GM12878 (cell line): ENCODE data around the gene LMF1. TPM values are rescaled to one million over a fixed set of nuclear protein-coding genes. Genes with fewer than 3 reads are reported as not detected.

Experiments used
- ATAC-seq: fragments of 200-7000 bp; cut with Tn5 transposase; 3 replicates; pipeline ENCODE4 v1.9.1; 2020; ENCODE audit warnings: mild to moderate bottlenecking, moderate library complexity
- BruUV-seq: library from RNA; stranded (reverse); fragments of 400-500 nt; replicated peaks from 2 replicates; lab custom pipeline; 2021; lab: Mats Ljungman, UMichigan
- CTCF ChIA-PET: fragments of 300-600 bp; sonication (Branson Sonifier 250); formaldehyde crosslinking; extraction: SDS; loops from one replicate; lab custom pipeline; 2021; ENCODE audit warnings: inconsistent platforms; lab: Yijun Ruan, JAX
- POLR2A ChIA-PET: fragments of 350-600 bp; formaldehyde crosslinking; extraction: SDS; loops from one replicate; lab custom pipeline; 2021; ENCODE audit warnings: inconsistent platforms; lab: Charles Lee
- RAD21 ChIA-PET: fragments of 300-600 bp; sonication (Branson Sonifier 250); formaldehyde crosslinking; loops from one replicate; lab custom pipeline; 2023; ENCODE audit warnings: antibody characterized with exemption; ENCODE audit not compliant: unreplicated experiment; lab: Charles Lee
- SMC1A ChIA-PET: fragments of 300-600 bp; sonication (Branson Sonifier 250); formaldehyde crosslinking; loops from one replicate; lab custom pipeline; 2023; ENCODE audit not compliant: unreplicated experiment, uncharacterized antibody; lab: Charles Lee
- DNase-seq: peaks from one replicate; pipeline ENCODE4 v3.0.0-alpha.2; 2011; ENCODE audit warnings: low read depth, low spot score
- FAIRE-seq: peaks from 3 replicates; lab custom pipeline; 2011; peaks lifted over from hg19 to GRCh38; lab: Jason Lieb, UNC
- H2AFZ ChIP-seq: 2 replicates; pipeline ENCODE4 v1.6.0; 2011; ENCODE audit warnings: low read depth, low read length, control low read depth; ENCODE audit not compliant: control insufficient read depth
- H3K27ac ChIP-seq: 2 replicates; pipeline ENCODE4 v1.5.1; 2011; ENCODE audit warnings: control low read depth; ENCODE audit not compliant: control insufficient read depth, insufficient read depth
- H3K27me3 ChIP-seq, 2 experiments: replicated peaks in 1 of 2; 2 replicates each; pipeline versions ENCODE4 v1.6.0 to v1.6.1; 2011; ENCODE audit warnings: low read length in 1 of 2; ENCODE audit not compliant: control insufficient read depth in 2 of 2, insufficient read depth in 2 of 2
- H3K36me3 ChIP-seq, 2 experiments: 2 replicates each; pipeline ENCODE4 v1.5.1; 2011; ENCODE audit warnings: low read length in 1 of 2; ENCODE audit not compliant: control insufficient read depth in 2 of 2, insufficient read depth in 2 of 2
- H3K4me1 ChIP-seq: 2 replicates; pipeline ENCODE4 v1.6.1; 2011; ENCODE audit warnings: mild to moderate bottlenecking, low read length, moderate library complexity, mixed read lengths; ENCODE audit not compliant: control insufficient read depth, insufficient read depth
- H3K4me2 ChIP-seq: 2 replicates; pipeline ENCODE4 v1.6.0; 2011; ENCODE audit warnings: control low read depth; ENCODE audit not compliant: control insufficient read depth, insufficient read depth
- H3K4me3 ChIP-seq: fragments of 200-600 bp; sonication (generic); 2 replicates; pipeline ENCODE4 v1.5.1; 2016
- H3K79me2 ChIP-seq: 2 replicates; pipeline ENCODE4 v1.6.0; 2011; ENCODE audit warnings: low read length; ENCODE audit not compliant: control insufficient read depth, insufficient read depth
- H3K9ac ChIP-seq: 2 replicates; pipeline ENCODE4 v1.8.0; 2011; ENCODE audit warnings: low read length, control low read depth, mixed read lengths; ENCODE audit not compliant: control insufficient read depth, insufficient read depth
- H3K9me3 ChIP-seq: replicated peaks from 3 replicates; pipeline ENCODE4 v1.5.1; 2011; ENCODE audit warnings: mild to moderate bottlenecking, low read length; ENCODE audit not compliant: control insufficient read depth, insufficient read depth
- H4K20me1 ChIP-seq: 2 replicates; pipeline ENCODE4 v1.6.0; 2011; ENCODE audit not compliant: control insufficient read depth, insufficient read depth
- BMI1 ChIP-seq: fragments of 450-650 bp; IDR thresholded peaks from 2 replicates; pipeline ENCODE4 v1.6.1; 2016; ENCODE audit warnings: mild to moderate bottlenecking, moderate library complexity, borderline replicate concordance
- SP1 ChIP-seq: IDR thresholded peaks from one replicate; pipeline ENCODE4 v1.6.1; 2011; ENCODE audit warnings: low read depth, low read length
- SUPT20H ChIP-seq: IDR thresholded peaks from 2 replicates; pipeline ENCODE4 v1.6.1; 2011; ENCODE audit warnings: low read depth, mild to moderate bottlenecking, low read length, moderate library complexity, borderline replicate concordance; ENCODE audit not compliant: control insufficient read depth
- WGBS: methylation state at CpG from one replicate; pipeline ENCODE4 v1.1.6; 2016; ENCODE audit warnings: low lambda C conversion rate; ENCODE audit not compliant: insufficient replicate concordance, insufficient coverage; ENCODE audit errors: missing lambda C conversion rate; 5-methylcytosine and 5-hydroxymethylcytosine counted together
- in situ Hi-C: fragments of 300-500 bp; cut with MboI; formaldehyde crosslinking; loops from 9 replicates; pipeline ENCODE4 v1.14.3; 2018; ENCODE audit warnings: mixed read lengths
- intact Hi-C: fragments of 100-400 bp; cut with micrococcal nuclease; formaldehyde crosslinking; loops from one replicate; pipeline ENCODE4 v1.14.2; 2022; ENCODE audit not compliant: unreplicated experiment
- polyA plus RNA-seq, 11 experiments: library from polyadenylated mRNA; depleted of rRNA in 4 of 11; unstranded in 6 of 11; stranded (reverse) in 5 of 11; fragments of >200 nt; fragmentation: Nextera tagmentation in 4 of 11; fragmentation: Illumina TruSeq in 1 of 11; extraction: Ambion mirVana in 4 of 11; extraction: Trizol in 1 of 11; gene quantifications; 1 replicate in 1 of 11; 2 replicates in 10 of 11; pipeline versions ENCODE4 v1.2.1 to v1.2.3, GENCODE V29; 2011 to 2016; ENCODE audit warnings: inconsistent platforms in 2 of 11, missing spikeins in 2 of 11, low read depth in 1 of 11
- total RNA-seq, 4 experiments: library from RNA; depleted of rRNA in 3 of 4; stranded (reverse); fragments of >200 nt in 3 of 4; fragmentation: Illumina TruSeq in 1 of 4; extraction: Trizol in 1 of 4; gene quantifications; 2 replicates each; pipeline versions ENCODE4 v1.2.1 to v1.2.3, GENCODE V29; 2013 to 2021
- TF ChIP-seq, protein P1 (sequence below): fragments of 450-650 bp; IDR thresholded peaks from 2 replicates; pipeline ENCODE4 v1.6.1; 2016; ENCODE audit warnings: mild to moderate bottlenecking, moderate library complexity, borderline replicate concordance

Gene LMF1
- total and polyA plus RNA-seq, 10 of the 15 experiments (the other 5 are each of a cell fraction or from before 2014, with no cell fraction given) = 0.18 to 3.2 (median 1.4) TPM; not detected in 1

DNA sequence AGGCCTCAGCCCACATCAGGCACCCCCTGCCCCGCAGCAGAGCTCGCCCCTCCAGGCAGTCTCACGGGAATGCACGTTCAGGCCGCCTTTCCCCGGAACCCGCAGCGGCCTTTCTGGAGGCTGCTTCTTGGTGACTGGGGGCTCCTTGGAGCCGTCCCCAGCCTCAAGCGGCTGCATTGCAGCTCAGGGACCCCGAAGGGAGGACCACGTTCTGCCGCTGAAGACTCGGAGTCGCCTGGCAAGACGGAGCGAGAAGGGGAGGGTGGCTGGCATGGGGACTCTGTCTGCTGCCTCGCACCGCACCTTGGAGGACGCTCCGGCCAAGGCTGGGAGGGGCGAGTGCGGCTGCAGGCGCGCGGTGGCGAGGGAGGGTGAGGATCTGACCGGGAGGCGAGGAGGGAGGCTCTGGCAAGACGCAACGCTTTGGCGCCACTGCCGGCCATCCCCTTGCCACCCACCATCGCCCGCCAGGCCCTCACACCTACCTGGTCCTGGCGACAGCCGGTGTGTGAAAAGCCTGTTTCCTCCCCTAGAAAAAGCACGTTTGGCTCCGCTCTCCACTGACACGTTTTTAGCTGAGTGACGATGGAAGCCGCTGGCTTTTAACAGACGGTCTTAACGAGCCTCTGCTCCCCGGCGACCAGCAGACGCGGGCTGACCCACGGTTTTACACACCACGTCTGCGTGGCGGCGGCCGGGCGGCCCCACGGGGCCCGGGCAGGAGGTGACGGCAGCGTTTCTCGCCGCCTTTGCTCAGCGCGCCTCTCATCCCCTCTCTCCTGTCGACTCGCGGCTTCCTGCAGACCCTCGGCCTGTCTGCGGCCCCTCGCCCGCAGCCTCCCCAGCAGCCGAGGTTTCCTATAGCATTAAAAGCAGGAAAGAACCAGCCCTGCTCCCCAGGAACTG lies 153.5 kb downstream of the LMF1 start:
- Histone ChIP-seq H4K20me1 (no peaks in the 10 kb centered on the region), H3K9ac (no peak overlapping the region), H3K4me2 (no peak overlapping the region), H2AFZ (no peak overlapping the region), H3K27me3 (no peaks in the 10 kb centered on the region; a peak in 1 of 4 replicates), H3K36me3 (no peaks in the 10 kb centered on the region), H3K79me2 (no peaks in the 10 kb centered on the region), H3K9me3 (no peaks in the 10 kb centered on the region; the same call in 2 of the 3 replicates), H3K4me1 (no peaks in the 10 kb centered on the region), H3K4me3 (no peak overlapping the region), H3K27ac (no peak overlapping the region)
- ChIA-PET POLR2A (interaction anchor here (0.7 kb wide), 1 partner anchor 1597 kb away, joined by 5 read pairs; no protein-coding TSS in a partner anchor), CTCF (no interaction called here), RAD21 (no interaction called here), SMC1A (no interaction called here)
- intact Hi-C loops = no loop called here
- no TSS peak for BruUV-seq
- DNase-seq (no peak), FAIRE-seq (no peak), ATAC-seq (no peak)
- TF ChIP-seq SUPT20H (no peak), BMI1 (no peak), SP1 (no peak)
- TF ChIP-seq, protein P1, sequence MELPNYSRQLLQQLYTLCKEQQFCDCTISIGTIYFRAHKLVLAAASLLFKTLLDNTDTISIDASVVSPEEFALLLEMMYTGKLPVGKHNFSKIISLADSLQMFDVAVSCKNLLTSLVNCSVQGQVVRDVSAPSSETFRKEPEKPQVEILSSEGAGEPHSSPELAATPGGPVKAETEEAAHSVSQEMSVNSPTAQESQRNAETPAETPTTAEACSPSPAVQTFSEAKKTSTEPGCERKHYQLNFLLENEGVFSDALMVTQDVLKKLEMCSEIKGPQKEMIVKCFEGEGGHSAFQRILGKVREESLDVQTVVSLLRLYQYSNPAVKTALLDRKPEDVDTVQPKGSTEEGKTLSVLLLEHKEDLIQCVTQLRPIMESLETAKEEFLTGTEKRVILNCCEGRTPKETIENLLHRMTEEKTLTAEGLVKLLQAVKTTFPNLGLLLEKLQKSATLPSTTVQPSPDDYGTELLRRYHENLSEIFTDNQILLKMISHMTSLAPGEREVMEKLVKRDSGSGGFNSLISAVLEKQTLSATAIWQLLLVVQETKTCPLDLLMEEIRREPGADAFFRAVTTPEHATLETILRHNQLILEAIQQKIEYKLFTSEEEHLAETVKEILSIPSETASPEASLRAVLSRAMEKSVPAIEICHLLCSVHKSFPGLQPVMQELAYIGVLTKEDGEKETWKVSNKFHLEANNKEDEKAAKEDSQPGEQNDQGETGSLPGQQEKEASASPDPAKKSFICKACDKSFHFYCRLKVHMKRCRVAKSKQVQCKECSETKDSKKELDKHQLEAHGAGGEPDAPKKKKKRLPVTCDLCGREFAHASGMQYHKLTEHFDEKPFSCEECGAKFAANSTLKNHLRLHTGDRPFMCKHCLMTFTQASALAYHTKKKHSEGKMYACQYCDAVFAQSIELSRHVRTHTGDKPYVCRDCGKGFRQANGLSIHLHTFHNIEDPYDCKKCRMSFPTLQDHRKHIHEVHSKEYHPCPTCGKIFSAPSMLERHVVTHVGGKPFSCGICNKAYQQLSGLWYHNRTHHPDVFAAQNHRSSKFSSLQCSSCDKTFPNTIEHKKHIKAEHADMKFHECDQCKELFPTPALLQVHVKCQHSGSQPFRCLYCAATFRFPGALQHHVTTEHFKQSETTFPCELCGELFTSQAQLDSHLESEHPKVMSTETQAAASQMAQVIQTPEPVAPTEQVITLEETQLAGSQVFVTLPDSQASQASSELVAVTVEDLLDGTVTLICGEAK = no peak
- in situ Hi-C loops = no loop called here
- WGBS = 26% methylated on average over 63 of the region's 71 CpGs
